Vagina (tissue), 2 donors: ENCODE results near the gene GOLGA3. TPM values are rescaled to one million over a fixed set of nuclear protein-coding genes. Genes with fewer than 3 reads are reported as not detected.

Experiments
- DNase-seq, 2 donors: peaks; one replicate each; pipeline ENCODE4 v3.0.0-alpha.2; 2017; ENCODE audit errors: extremely low spot score in 2 of 2
- H3K27ac ChIP-seq: fragments of 200-600 bp; sonication (generic); one replicate; pipeline ENCODE4 v1.5.1; 2019
- H3K27me3 ChIP-seq: fragments of 200-600 bp; sonication (generic); one replicate; pipeline ENCODE4 v1.5.1; 2019
- H3K36me3 ChIP-seq, 2 donors: fragments of 200-600 bp; sonication (generic); one replicate each; pipeline ENCODE4 v1.5.1; 2017 to 2019
- H3K4me1 ChIP-seq: fragments of 200-600 bp; sonication (generic); one replicate; pipeline ENCODE4 v1.5.1; 2019
- H3K4me3 ChIP-seq, 2 donors: fragments of 200-600 bp; sonication (generic); 1 replicate in 1 of 2; 2 replicates in 1 of 2; pipeline ENCODE4 v1.5.1; 2016 to 2019
- H3K9me3 ChIP-seq: fragments of 200-600 bp; sonication (generic); one replicate; pipeline ENCODE4 v1.5.1; 2019
- CTCF ChIP-seq, 3 experiments: fragments of 450-650 bp in 2 of 3; fragments of 200-600 bp in 1 of 3; sonication (generic) in 1 of 3; IDR thresholded peaks; one replicate each; pipeline ENCODE4 v1.5.1; 2017 to 2019; ENCODE audit warnings: antibody characterized with exemption in 3 of 3, mild to moderate bottlenecking in 2 of 3, moderate library complexity in 2 of 3
- POLR2A ChIP-seq, 2 donors: fragments of 450-650 bp; IDR thresholded peaks; one replicate each; pipeline ENCODE4 v1.6.1; 2017; ENCODE audit warnings: antibody characterized with exemption in 2 of 2, mild to moderate bottlenecking in 2 of 2, moderate library complexity in 2 of 2
- POLR2AphosphoS5 ChIP-seq, 2 donors: sonication (generic); formaldehyde crosslinking; IDR thresholded peaks; one replicate each; pipeline ENCODE4 v1.9.0; 2017; ENCODE audit warnings: antibody characterized with exemption in 2 of 2, mild to moderate bottlenecking in 2 of 2, low read depth in 1 of 2; ENCODE audit not compliant: insufficient read depth in 1 of 2
- intact Hi-C: fragments of 100-400 bp; cut with DNase I; formaldehyde crosslinking; loops from one replicate; pipeline ENCODE4 v1.15.1; 2023
- total RNA-seq: library from RNA; depleted of rRNA; stranded (reverse); fragments of >200 nt; gene quantifications from one replicate; pipeline ENCODE4 v1.2.3, GENCODE V29; 2016

The GOLGA3 gene
- total RNA-seq, 1 donor from 2014 or later = 49.8 TPM

GRCh38 chr12:132748319-132748718 is 80.3 kb downstream of the GOLGA3 start:
- Histone ChIP-seq H3K4me3 (no peak overlapping the region), H3K4me1 (no peaks in the 10 kb centered on the region), H3K27ac (no peak overlapping the region), H3K27me3 (no peaks in the 10 kb centered on the region), H3K36me3 (peaks cover 4 to 94% of the 10 kb centered on the region in 2 donors), H3K9me3 (no peaks in the 10 kb centered on the region)
- no peak for TF ChIP-seq POLR2A (IDR thresholded peaks at IDR 0.05)
- TF ChIP-seq CTCF (IDR thresholded peaks at IDR 0.05) = no peak
- no peak for TF ChIP-seq POLR2AphosphoS5 (IDR thresholded peaks at IDR 0.05; ENCODE audit: insufficient read depth in 1 of 2, low read depth in 1 of 2)
- DNase-seq = no peak
- intact Hi-C loops = no loop called here

GRCh38 chr12:132747896-132748295 is 80.8 kb downstream of the GOLGA3 start:
- peaks cover 4 to 95% of the 10 kb centered on the region in 2 donors for H3K36me3 ChIP-seq
- intact Hi-C loops = no loop called here

GRCh38 chr12:132747395-132747794 is 81.3 kb downstream of the GOLGA3 start:
- H3K4me3 ChIP-seq = no peak overlapping the region
- H3K27me3 ChIP-seq = no peaks in the 10 kb centered on the region
- no peak overlapping the region for H3K27ac ChIP-seq
- no peak for DNase-seq
- TF ChIP-seq CTCF (IDR thresholded peaks at IDR 0.05) (no peak), POLR2AphosphoS5 (IDR thresholded peaks at IDR 0.05; ENCODE audit: insufficient read depth in 1 of 2, low read depth in 1 of 2) (no peak), POLR2A (IDR thresholded peaks at IDR 0.05) (no peak)
- no peaks in the 10 kb centered on the region for H3K9me3 ChIP-seq
- no peaks in the 10 kb centered on the region for H3K4me1 ChIP-seq
- H3K36me3 ChIP-seq = peaks cover 4 to 96% of the 10 kb centered on the region in 2 donors
- intact Hi-C loops = no loop called here

More at GRCh38 chr12:132747896-132748295, 80.8 kb downstream of the GOLGA3 start:
- DNase-seq = no peak
- Histone ChIP-seq H3K9me3 (no peaks in the 10 kb centered on the region), H3K4me1 (no peaks in the 10 kb centered on the region), H3K27me3 (no peaks in the 10 kb centered on the region), H3K4me3 (no peak overlapping the region), H3K27ac (no peak overlapping the region)
- TF ChIP-seq POLR2A (IDR thresholded peaks at IDR 0.05) (no peak), CTCF (IDR thresholded peaks at IDR 0.05) (no peak), POLR2AphosphoS5 (IDR thresholded peaks at IDR 0.05; ENCODE audit: insufficient read depth in 1 of 2, low read depth in 1 of 2) (no peak)

GRCh38 chr12:132746613-132747012 is 82.1 kb downstream of the GOLGA3 start:
- Histone ChIP-seq H3K9me3 (no peaks in the 10 kb centered on the region), H3K27ac (no peak overlapping the region), H3K4me3 (no peak overlapping the region), H3K27me3 (no peaks in the 10 kb centered on the region), H3K4me1 (no peaks in the 10 kb centered on the region), H3K36me3 (peaks cover 4 to 95% of the 10 kb centered on the region in 2 donors)
- intact Hi-C loops = no loop called here
- DNase-seq = no peak
- TF ChIP-seq POLR2A (IDR thresholded peaks at IDR 0.05) (no peak), CTCF (IDR thresholded peaks at IDR 0.05) (no peak), POLR2AphosphoS5 (IDR thresholded peaks at IDR 0.05; ENCODE audit: insufficient read depth in 1 of 2, low read depth in 1 of 2) (no peak)

GRCh38 chr12:132743831-132744230 is 84.8 kb downstream of the GOLGA3 start:
- DNase-seq = no peak
- Histone ChIP-seq H3K4me3 (no peak overlapping the region), H3K27ac (no peak overlapping the region), H3K36me3 (peaks cover 4 to 93% of the 10 kb centered on the region in 2 donors), H3K9me3 (no peaks in the 10 kb centered on the region), H3K4me1 (no peaks in the 10 kb centered on the region), H3K27me3 (no peaks in the 10 kb centered on the region)
- TF ChIP-seq POLR2AphosphoS5 (IDR thresholded peaks at IDR 0.05; ENCODE audit: insufficient read depth in 1 of 2, low read depth in 1 of 2) = no peak
- TF ChIP-seq POLR2A (IDR thresholded peaks at IDR 0.05) = no peak
- TF ChIP-seq CTCF (IDR thresholded peaks at IDR 0.05) = no peak
- intact Hi-C loops = no loop called here
